NT2/D1 (cell line): Measurements from ENCODE around the gene ABCC3.

Experiments
- YY1 ChIP-seq: IDR thresholded peaks from 2 replicates; pipeline ENCODE4 v1.6.1; 2011; ENCODE audit not compliant: insufficient read length, insufficient read depth
- ZNF274 ChIP-seq: IDR thresholded peaks from 2 replicates; pipeline ENCODE4 v1.6.1; 2011; ENCODE audit warnings: mild to moderate bottlenecking, low read depth, low read length

- TF ChIP-seq ZNF274 (no peak), YY1 (no peak)
Observed at GRCh38 chr17:50692448-50693035, 57.9 kb downstream of the ABCC3 start.
